HCT116 (cell line): ENCODE data around the gene MYO1B.

Source experiments
- EZH2 ChIP-seq: fragments of 200-600 bp; sonication (generic); IDR thresholded peaks from 2 replicates; pipeline ENCODE4 v1.6.1; 2017; ENCODE audit warnings: antibody characterized with exemption, mixed run types
- EZH2phosphoT487 ChIP-seq: fragments of 200-600 bp; IDR thresholded peaks from 2 replicates; pipeline ENCODE4 v1.6.1; 2018; ENCODE audit warnings: antibody characterized with exemption, borderline replicate concordance
- POLR2A ChIP-seq: IDR thresholded peaks from 2 replicates; pipeline ENCODE4 v1.7.0; 2011; ENCODE audit warnings: borderline replicate concordance; ENCODE audit not compliant: insufficient read depth, insufficient read length; ENCODE audit errors: extremely low read depth
- POLR2AphosphoS5 ChIP-seq: IDR thresholded peaks from 2 replicates; pipeline ENCODE4 v1.6.1; 2011; ENCODE audit warnings: mild to moderate bottlenecking, low read depth, low read length, moderate library complexity
- ZFX ChIP-seq: fragments of 450-650 bp; IDR thresholded peaks from 2 replicates; pipeline ENCODE4 v1.6.1; 2017
- TF ChIP-seq, protein P1 (sequence below), 3 experiments: fragments of 200-600 bp in 1 of 3; sonication (generic) in 1 of 3; IDR thresholded peaks in 2 of 3; conservative IDR thresholded peaks in 1 of 3; 2 replicates each; pipeline ENCODE4 v1.5.1; 2012 to 2017; ENCODE audit warnings: low read depth in 2 of 3, low read length in 2 of 3, antibody characterized with exemption in 1 of 3, borderline replicate concordance in 1 of 3, control low read depth in 1 of 3, mild to moderate bottlenecking in 1 of 3, mixed read lengths in 1 of 3, mixed run types in 1 of 3, moderate library complexity in 1 of 3; ENCODE audit not compliant: insufficient read depth in 1 of 3

DNA sequence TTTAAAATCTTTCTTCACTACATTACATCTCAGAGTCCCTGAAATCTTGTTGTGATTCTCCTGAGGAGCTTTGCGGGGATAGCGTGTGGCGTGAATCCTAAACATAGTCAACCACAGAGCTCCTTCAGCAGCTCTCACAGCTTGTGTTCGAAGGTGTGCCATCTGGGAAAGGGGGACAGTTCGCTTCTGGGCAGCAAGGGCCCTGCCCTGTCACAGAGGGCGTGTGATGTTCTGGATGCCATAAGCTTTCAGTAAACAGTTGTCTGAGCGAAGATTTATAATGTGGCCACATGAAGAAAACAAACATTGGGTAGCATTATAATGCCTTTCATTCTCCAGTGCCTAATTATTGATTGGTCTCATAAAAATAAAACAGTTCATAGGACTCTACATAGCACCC is 172.5 kb downstream of the MYO1B start:
- no peak for TF ChIP-seq EZH2
- TF ChIP-seq POLR2AphosphoS5: no peak
- no peak for TF ChIP-seq POLR2A
- no peak for TF ChIP-seq EZH2phosphoT487
- TF ChIP-seq, protein P1, sequence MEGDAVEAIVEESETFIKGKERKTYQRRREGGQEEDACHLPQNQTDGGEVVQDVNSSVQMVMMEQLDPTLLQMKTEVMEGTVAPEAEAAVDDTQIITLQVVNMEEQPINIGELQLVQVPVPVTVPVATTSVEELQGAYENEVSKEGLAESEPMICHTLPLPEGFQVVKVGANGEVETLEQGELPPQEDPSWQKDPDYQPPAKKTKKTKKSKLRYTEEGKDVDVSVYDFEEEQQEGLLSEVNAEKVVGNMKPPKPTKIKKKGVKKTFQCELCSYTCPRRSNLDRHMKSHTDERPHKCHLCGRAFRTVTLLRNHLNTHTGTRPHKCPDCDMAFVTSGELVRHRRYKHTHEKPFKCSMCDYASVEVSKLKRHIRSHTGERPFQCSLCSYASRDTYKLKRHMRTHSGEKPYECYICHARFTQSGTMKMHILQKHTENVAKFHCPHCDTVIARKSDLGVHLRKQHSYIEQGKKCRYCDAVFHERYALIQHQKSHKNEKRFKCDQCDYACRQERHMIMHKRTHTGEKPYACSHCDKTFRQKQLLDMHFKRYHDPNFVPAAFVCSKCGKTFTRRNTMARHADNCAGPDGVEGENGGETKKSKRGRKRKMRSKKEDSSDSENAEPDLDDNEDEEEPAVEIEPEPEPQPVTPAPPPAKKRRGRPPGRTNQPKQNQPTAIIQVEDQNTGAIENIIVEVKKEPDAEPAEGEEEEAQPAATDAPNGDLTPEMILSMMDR (IDR thresholded peaks at IDR 0.05 in 2 of 3, conservative IDR thresholded peaks at IDR 0.05 in 1 of 3; ENCODE audit: borderline replicate concordance in 1 of 3, insufficient read depth in 1 of 3, low read depth in 2 of 3, low read length in 2 of 3): no peak
- TF ChIP-seq ZFX: no peak
